NT2/D1 (cell line): ENCODE measurements around the gene SDK1.

Experiments used
- DNase-seq: peaks from one replicate; pipeline ENCODE4 v3.0.0-alpha.2; 2011; ENCODE audit warnings: low read depth, low spot score
- H3K27me3 ChIP-seq: 2 replicates; pipeline ENCODE4 v1.6.0; 2011; ENCODE audit warnings: mild to moderate bottlenecking; ENCODE audit not compliant: insufficient read length, insufficient read depth
- H3K36me3 ChIP-seq: 2 replicates; pipeline ENCODE4 v1.6.1; 2011; ENCODE audit warnings: mild to moderate bottlenecking, low read length, mixed read lengths; ENCODE audit not compliant: insufficient read depth, insufficient read length
- H3K4me1 ChIP-seq: 2 replicates; pipeline ENCODE4 v1.5.1; 2011; ENCODE audit not compliant: insufficient read depth, insufficient read length
- H3K4me3 ChIP-seq: 2 replicates; pipeline ENCODE4 v1.5.1; 2011; ENCODE audit warnings: low read depth; ENCODE audit not compliant: insufficient read length
- H3K9ac ChIP-seq: 2 replicates; pipeline ENCODE4 v1.6.0; 2011; ENCODE audit warnings: low read depth; ENCODE audit not compliant: insufficient read length
- H3K9me3 ChIP-seq: 2 replicates; pipeline ENCODE4 v1.5.1; 2011; ENCODE audit warnings: mild to moderate bottlenecking, low read length; ENCODE audit not compliant: insufficient read depth
- SUZ12 ChIP-seq: IDR thresholded peaks from 2 replicates; pipeline ENCODE4 v1.6.1; 2011; ENCODE audit not compliant: insufficient read length, insufficient read depth; ENCODE audit errors: extremely low read depth
- YY1 ChIP-seq: IDR thresholded peaks from 2 replicates; pipeline ENCODE4 v1.6.1; 2011; ENCODE audit not compliant: insufficient read length, insufficient read depth
- ZNF274 ChIP-seq: IDR thresholded peaks from 2 replicates; pipeline ENCODE4 v1.6.1; 2011; ENCODE audit warnings: mild to moderate bottlenecking, low read depth, low read length

The SDK1 gene

GRCh38 chr7:4277936-4278335 is 976.9 kb downstream of the SDK1 start:
- no peaks in the 10 kb centered on the region for H3K27me3 ChIP-seq

GRCh38 chr7:4279216-4279615 is 978.2 kb downstream of the SDK1 start:
- no peak overlapping the region for H3K9ac ChIP-seq
- no peak for DNase-seq
- no peaks in the 10 kb centered on the region for H3K36me3 ChIP-seq
- H3K9me3 ChIP-seq = peaks cover 5% of the 10 kb centered on the region; the same call in 1 of the 2 replicates
- peaks cover 5% of the 10 kb centered on the region for H3K4me1 ChIP-seq
- TF ChIP-seq ZNF274 (no peak), YY1 (no peak), SUZ12 (no peak)
- no peaks in the 10 kb centered on the region for H3K27me3 ChIP-seq
- H3K4me3 ChIP-seq = no peak overlapping the region

More at GRCh38 chr7:4277936-4278335, 976.9 kb downstream of the SDK1 start:
- no peak for DNase-seq
- Histone ChIP-seq H3K4me1 (peaks cover 4% of the 10 kb centered on the region), H3K4me3 (no peak overlapping the region), H3K9me3 (peaks cover 6% of the 10 kb centered on the region; the same call in 1 of the 2 replicates), H3K36me3 (no peaks in the 10 kb centered on the region), H3K9ac (no peak overlapping the region)
- TF ChIP-seq YY1 = no peak
- TF ChIP-seq SUZ12 = no peak
- TF ChIP-seq ZNF274 = no peak

DNA sequence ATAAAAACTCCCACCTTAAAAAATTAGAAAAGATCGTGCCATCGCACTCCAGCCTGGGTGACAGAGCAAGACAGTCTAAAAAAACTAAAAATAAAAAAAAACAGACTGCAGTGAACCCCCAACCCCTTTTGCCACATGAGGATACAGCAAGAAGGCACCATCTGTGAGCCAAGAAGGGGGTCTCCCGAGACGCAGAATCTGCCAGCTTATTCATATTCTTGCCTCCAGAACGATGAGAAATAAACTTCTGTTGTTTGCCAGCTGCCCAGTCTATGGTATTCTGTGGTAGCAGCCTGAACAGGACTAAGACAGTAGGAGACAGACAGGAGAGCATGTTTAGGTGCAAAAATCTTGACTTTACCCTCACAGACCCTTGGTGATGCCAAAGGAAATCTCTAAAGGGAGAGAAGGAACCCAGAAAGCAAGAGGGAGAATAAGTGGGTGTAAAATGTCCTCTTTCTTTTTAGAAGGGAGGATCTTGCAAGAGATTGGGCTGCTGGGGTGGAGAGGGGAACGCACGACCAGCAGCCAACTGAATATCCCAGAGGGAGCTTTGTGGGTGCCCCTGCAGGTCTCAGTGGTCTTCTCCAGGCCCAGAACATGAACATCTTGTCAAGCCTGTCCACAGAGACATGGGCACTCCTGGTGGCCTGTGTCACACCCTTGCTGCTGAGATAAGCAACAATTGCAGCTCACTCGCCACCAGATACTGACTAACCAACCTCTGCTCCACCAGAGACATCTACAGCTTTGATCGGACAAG is 980.4 kb downstream of the SDK1 start:
- H3K27me3 ChIP-seq = no peaks in the 10 kb centered on the region
- no peaks in the 10 kb centered on the region for H3K9me3 ChIP-seq
- DNase-seq = no peak
- peaks cover 5% of the 10 kb centered on the region for H3K4me1 ChIP-seq
- no peak overlapping the region for H3K9ac ChIP-seq
- TF ChIP-seq SUZ12 = no peak
- no peak for TF ChIP-seq YY1
- TF ChIP-seq ZNF274 = no peak
- H3K36me3 ChIP-seq = no peaks in the 10 kb centered on the region
- no peak overlapping the region for H3K4me3 ChIP-seq

DNA sequence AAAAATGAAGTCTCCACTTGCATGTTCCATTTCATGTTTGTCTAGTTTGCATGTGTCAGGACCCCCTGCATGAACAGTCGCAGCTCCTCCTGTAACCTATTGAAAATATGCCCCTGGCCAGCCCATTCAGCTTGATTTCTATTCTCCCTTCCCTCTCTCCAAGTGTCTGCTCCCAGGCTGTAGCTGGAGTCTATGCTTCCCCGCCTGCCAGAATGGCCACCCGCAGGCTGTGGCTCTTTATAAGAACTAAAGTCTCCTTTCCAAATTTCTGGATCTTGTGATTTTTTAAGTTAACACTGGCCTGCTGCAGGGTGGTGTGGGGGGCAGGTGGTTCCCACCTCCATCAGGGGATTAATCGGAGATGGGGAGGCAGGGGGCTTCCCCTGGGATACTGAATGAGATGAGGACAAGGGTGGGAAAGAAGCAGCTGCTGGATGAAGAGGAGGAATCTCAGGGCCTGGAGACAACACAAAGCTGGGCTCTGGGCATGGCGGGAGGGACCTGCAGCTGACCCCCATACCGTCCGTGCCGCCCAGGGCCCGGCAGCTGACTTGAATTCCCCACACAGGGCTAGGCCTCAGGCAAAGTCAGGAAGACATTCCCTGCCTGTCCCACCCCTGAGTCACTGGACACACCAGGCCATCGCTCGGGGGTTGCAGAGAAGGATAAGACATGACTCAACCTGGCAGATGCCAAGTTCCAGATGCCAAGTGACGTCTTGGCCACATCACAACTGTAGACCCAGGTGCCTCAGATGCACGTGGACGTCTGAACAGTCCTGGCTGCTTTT is 981.6 kb downstream of the SDK1 start:
- Histone ChIP-seq H3K9me3 (0 out of 2 replicates have a peak, but pooled peaks cover 2% of the 10 kb centered on the region), H3K4me1 (peaks cover 5% of the 10 kb centered on the region), H3K4me3 (no peak overlapping the region), H3K9ac (no peak overlapping the region), H3K27me3 (no peaks in the 10 kb centered on the region), H3K36me3 (no peaks in the 10 kb centered on the region)
- no peak for DNase-seq
- TF ChIP-seq SUZ12 (no peak), ZNF274 (no peak)

GRCh38 chr7:4286351-4286750 is 985.3 kb downstream of the SDK1 start:
- no peak for DNase-seq
- no peak overlapping the region for H3K4me3 ChIP-seq
- no peaks in the 10 kb centered on the region for H3K36me3 ChIP-seq
- H3K9ac ChIP-seq = peak overlapping the region; percentile 7
- H3K9me3 ChIP-seq = peaks cover 12% of the 10 kb centered on the region; the same call in 1 of the 2 replicates
- H3K4me1 ChIP-seq = peaks cover 5% of the 10 kb centered on the region
- H3K27me3 ChIP-seq = no peaks in the 10 kb centered on the region
- TF ChIP-seq ZNF274 (no peak), YY1 (no peak), SUZ12 (no peak)

GRCh38 chr7:4288791-4289394 is 987.8 kb downstream of the SDK1 start:
- Histone ChIP-seq H3K27me3 (no peaks in the 10 kb centered on the region), H3K9ac (no peak overlapping the region), H3K4me1 (no peaks in the 10 kb centered on the region), H3K36me3 (no peaks in the 10 kb centered on the region), H3K9me3 (peaks cover 33% of the 10 kb centered on the region; the same call in 1 of the 2 replicates), H3K4me3 (no peak overlapping the region)
- TF ChIP-seq SUZ12 (no peak), YY1 (no peak), ZNF274 (no peak)
- no peak for DNase-seq

- H3K9ac ChIP-seq = no peak overlapping the region
- DNase-seq = no peak
- peaks cover 13% of the 10 kb centered on the region; the same call in 1 of the 2 replicates for H3K9me3 ChIP-seq
- no peaks in the 10 kb centered on the region for H3K27me3 ChIP-seq
- H3K4me3 ChIP-seq = no peak overlapping the region
- no peak for TF ChIP-seq YY1
- no peak for TF ChIP-seq SUZ12
- no peak for TF ChIP-seq ZNF274
- no peaks in the 10 kb centered on the region for H3K4me1 ChIP-seq
- no peaks in the 10 kb centered on the region for H3K36me3 ChIP-seq
Observed at GRCh38 chr7:4297165-4297917, 996.3 kb downstream of the SDK1 start.
